Stimulated activated CD4-positive, alpha-beta T cell treated with anti-CD3 and anti-CD28 coated beads, Interleukin-2, amount 100 ng/mL, for 24 hours (primary cell): ENCODE results near the gene DIPK1B.

ENCODE experiments used
- DNase-seq, 2 donors: peaks; one replicate each; pipeline ENCODE4 v3.0.0-alpha.2; 2020

Gene DIPK1B

GRCh38 chr9:136686794-136687711 lies 25.3 kb upstream of the DIPK1B start, which contains the start of gene AGPAT2:
Gene AGPAT2, minus strand, starts transcription at chr9:136687457. Its CDS starts 100 bp downstream, at chr9:136687357.
- DNase-seq = peak; percentile 71 to 81

DNA sequence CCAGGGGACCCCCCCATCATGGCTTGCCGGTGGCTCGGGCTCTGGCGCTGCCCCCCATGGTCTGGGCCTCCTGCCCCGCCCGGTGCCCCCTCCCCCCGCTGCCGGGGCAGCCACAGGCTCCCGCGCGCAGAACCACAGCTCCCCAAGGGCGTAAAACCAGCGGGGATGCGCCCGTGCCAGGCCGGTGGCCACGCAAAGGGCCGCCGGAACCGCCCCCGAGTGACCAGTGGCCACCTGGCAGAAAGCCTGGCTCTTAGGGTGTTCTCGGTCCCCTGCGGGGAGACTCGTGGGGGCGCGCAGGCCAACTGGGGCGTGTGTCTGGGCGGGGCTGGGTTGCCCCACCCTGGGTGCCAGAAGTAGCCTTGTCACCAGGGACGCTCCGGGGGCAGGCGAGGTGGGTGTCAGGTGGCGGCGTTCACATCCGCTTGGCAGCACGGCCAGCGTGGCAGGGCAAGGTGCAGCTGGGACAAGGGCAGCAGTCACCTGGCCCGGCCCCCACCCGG lies 24.6 kb upstream of the DIPK1B start:
- DNase-seq = no peak

DNA sequence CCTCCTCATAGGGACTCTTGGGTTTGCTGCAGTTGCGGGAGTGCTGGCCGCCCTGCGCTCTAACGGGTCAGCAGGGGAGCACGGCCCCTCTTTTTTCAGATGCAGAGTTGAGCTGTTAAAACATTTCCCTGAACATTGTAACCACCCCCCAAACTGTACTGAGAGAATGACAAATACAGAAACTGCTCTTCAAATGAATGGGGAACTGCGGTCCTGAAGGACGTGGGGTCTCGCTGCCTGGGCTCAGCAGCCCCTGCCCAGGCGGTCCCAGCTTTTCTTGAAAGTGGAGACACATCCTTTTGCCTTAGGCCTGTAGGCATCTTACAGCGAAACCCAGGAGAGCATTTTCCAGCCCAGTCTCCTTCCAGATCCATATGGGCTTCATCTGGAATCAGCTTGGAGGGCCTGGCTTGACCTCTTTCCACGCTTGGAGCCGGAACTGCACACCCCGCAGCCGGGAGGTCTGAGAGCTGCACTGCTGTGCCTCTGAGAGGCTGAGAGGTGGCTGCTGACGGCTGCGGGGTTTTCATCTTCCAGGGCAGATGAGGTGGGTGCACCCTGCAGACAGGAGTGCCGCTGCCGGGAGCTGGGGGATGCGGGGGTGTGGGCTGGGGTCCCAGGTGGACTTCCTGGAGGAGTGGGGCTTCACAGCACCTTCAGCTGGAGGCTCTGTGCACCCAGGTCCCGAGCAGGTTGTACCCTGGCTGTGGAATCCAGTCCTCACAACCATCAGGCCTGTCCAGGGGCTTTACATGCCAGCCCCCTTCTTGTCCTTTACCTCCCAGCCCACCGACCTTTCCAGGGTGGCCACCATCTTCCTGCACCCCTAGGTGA lies 23.9 kb upstream of the DIPK1B start:
- DNase-seq = no peak

DNA sequence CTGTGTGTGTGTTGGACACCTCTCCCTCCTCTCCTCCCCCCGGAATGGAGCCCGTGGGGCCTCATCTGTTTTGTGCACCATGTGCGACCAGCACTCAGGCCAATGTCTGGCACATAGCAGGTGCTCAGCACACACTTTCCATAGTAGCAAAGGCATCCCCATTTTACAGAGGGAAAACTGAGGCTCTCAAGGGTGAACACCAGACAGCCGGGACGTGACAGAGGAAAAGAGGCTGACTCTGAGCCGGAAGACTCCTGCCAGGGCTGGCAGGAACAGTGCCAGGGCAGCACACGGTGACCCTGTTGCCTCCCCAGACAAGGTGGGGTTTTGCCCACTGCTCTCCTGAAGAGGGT lies 23.3 kb upstream of the DIPK1B start:
- no peak for DNase-seq

GRCh38 chr9:136690104-136690805 lies 22.1 kb upstream of the DIPK1B start:
- DNase-seq = no peak

- DNase-seq = no peak
Observed at GRCh38 chr9:136690806-136691261, 21.5 kb upstream of the DIPK1B start.

DNA sequence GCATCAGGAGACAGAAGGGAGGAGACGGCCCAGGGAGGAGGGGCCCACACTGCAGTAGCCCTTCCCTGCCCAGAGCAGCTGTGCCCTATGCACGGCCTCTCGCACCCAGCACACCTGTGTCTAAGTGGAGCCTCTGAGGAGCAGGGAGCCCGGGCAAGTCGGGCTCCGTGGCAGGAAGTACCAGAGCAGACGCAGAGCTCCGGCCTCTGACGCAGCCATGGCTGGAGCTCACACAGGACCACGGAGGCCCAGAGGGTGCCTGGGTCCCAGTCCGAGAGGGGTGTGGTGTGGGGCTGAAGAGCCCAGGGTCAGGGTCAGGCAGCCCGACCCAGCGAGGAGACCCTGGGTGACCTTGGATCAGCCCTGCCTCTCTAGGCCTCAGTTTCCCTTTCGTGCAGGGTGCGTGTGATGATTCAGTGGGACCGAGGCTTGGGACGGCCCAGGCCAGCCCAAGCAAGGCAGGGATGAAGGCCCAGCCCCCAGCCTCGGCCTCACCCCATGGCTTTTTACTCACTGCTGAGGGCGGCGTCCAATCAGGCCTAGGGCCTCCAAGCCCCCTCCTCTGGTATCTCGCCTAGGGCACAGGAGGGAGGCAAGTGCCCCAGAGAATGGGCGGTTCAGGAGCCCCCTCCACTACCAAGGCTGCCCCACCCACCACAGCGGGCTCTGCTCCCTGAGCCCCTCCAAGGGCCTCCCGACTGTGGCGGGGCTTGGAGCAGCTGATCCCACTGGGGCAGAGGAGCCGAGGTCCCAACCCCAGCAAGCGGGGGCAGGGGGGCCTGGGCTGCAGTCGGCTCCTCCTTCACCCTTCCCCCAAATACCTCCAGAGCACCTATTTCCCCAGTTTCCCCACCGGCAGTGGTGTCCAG lies 20.8 kb upstream of the DIPK1B start:
- no peak for DNase-seq

GRCh38 chr9:136692185-136693134 lies 19.9 kb upstream of the DIPK1B start:
- no peak for DNase-seq

DNA sequence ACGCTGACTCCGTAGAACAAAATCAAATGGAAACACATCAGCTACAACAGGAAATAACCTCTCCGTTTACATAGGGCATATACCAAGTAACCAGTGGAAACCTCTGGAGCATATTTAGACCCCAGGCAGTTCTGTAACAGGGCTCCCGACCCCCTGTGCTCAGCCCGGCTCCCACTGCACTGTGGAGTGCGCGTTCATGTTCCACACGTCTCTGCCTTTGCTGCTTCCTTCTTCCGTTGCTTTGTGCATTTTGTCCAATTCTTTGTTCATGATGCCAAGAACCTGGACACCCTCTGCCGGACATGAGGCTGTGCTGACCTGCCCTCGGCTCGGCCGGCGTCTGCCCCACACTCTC lies 19.3 kb upstream of the DIPK1B start:
- no peak for DNase-seq

DNA sequence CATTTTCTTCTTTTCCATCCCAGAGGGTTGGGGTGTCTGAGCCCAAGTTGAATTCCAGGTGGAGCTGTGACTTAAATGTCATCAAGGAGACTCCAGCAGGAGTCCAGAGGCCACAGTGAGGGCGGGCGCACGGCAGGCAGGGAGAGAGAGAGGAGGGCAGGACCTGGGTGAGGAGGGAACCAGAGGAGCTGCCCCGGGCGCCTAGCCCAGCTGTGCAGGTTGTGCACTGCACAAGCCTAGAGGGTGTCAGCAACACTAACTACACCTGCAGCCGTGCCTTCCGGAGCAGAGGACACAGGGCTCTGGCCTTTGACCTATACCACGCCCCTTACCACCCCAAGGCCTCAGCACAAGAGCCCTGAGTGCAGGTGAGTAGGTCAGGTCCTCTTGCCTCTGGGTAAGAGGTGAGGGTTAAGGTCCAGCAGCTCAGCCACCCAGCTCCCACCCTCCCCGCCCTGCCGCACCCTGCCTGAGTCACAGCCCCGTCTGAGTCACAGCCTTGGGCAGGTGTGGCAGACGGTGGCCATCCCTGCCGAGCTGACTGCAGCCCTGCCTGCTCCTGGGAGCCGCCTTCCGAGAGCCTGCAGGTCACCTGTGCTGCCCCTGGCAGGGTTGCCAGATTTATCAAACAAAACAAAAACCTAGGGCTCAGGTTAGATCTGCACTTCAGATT lies 18.7 kb upstream of the DIPK1B start:
- no peak for DNase-seq

- peak; percentile 39 to 57 for DNase-seq
Observed at GRCh38 chr9:136694163-136694871, 18.1 kb upstream of the DIPK1B start.

GRCh38 chr9:136694872-136695247 lies 17.5 kb upstream of the DIPK1B start:
- no peak for DNase-seq

DNA sequence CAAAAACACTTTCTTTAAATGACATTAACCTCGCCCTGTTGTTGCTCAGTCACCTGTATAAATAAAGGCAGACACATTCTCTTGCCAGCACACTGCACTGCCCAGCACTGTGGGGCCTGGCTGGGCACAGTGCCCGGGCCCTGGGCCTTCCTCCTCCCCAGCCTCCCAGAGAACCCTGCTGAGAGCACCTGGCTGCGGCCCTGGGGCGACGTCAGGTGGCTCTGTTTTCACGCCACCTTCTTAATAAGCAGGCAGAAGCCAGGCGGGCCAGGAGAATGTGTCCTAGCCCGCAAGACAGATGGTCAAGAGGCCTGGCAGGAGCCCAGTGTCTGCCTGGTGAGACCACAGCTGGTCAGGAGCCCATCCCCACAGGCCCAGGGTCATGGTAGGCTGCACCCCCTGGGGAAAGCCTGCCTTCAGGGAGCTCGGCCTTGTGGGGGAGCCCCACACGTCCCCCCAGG lies 16.9 kb upstream of the DIPK1B start:
- DNase-seq = no peak

GRCh38 chr9:136695955-136696354 lies 16.4 kb upstream of the DIPK1B start:
- no peak for DNase-seq

GRCh38 chr9:136696502-136696901 lies 15.9 kb upstream of the DIPK1B start:
- DNase-seq = no peak

GRCh38 chr9:136697146-136697820 lies 15.1 kb upstream of the DIPK1B start:
- DNase-seq = no peak

DNA sequence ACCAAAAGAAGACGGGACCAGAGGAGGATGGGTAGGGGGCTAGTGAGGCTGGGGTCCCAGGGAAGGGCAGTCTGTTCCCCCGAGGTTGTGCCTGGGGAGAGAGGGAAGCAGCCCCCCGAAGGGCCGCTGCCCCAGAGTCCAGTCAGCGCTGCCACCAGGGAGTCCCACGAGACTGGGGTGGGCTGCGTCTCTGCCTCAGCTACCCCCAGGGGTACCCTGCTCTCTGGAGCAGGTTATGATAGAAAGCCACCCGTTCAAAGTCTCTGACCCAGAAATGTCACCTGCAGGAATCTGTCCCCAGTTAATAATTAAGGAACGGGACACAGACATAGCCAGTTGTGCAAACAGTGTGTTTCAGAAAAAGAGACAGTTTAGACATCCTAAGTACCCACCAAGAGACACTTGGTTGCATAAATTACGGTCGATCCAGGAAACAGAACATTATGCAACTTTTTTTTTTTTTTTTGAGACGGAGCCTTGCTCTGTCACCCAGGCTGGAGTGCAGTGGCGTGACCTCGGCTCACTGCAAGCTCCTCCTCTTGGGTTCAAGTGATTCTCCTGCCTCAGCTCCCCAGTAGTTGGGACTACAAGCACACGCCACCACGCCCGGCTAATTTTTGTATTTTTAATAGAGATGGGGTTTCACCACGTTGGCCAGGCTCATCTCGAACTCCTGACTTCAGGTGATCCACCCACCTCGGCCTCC lies 14.4 kb upstream of the DIPK1B start:
- DNase-seq = no peak

DNA sequence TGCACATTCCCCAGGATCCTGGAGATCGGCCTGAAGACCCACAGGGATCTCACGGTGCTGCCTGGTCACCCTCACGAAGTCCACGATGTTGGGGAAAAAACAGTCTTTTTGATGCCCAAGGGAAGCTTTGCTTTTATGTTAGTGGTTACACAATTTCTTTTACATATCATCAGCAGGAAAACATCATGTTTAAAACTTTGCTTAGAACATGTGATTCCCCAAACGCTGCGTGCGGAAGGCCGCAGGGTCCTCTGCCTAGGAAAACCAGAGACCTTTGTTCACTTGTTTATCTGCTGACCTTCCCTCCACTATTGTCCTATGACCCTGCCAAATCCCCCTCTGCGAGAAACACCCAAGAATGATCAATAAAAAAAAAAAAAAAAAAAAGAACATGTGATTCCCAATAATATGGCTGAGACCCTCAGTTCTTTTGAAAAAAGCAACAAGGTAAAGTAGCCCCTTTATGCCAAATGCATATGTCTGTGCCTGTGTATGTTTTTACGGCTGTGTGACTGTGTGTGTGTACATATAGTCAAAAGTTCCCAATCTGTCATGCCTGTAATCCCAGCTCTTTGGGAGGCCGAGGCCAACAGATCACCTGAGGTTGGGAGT lies 13.6 kb upstream of the DIPK1B start:
- no peak for DNase-seq
